Astrocyte (in vitro differentiated cells and primary cell): ENCODE measurements around the gene SGK2.

Experiments used
- CTCF ChIP-seq: IDR thresholded peaks from 2 replicates; pipeline ENCODE4 v1.5.1; 2011; ENCODE audit warnings: low read depth, mild to moderate bottlenecking, inconsistent platforms, low read length, moderate library complexity; ENCODE audit not compliant: insufficient read depth
- EZH2 ChIP-seq: IDR thresholded peaks from 2 replicates; pipeline ENCODE4 v1.6.1; 2012; ENCODE audit warnings: mild to moderate bottlenecking, low read length, inconsistent platforms; ENCODE audit not compliant: insufficient read depth

- no peak for TF ChIP-seq CTCF
- TF ChIP-seq EZH2, result no peak
These were observed 18.7 kb upstream of the SGK2 start for GRCh38 chr20:43539975-43540672.
